Aorta (tissue), 5 donors: Measurements from ENCODE around the gene WDFY3. TPM values are rescaled to one million over a fixed set of nuclear protein-coding genes. Genes with fewer than 3 reads are reported as not detected.

Experiments
- ATAC-seq: fragments of 200-7000 bp; cut with Tn5 transposase; one replicate; pipeline ENCODE4 v1.9.1; 2022; ENCODE audit warnings: moderate library complexity; ENCODE audit not compliant: low FRiP score
- DNase-seq, 2 donors: peaks; one replicate each; pipeline ENCODE4 v3.0.0-alpha.2; 2020
- H3K27ac ChIP-seq, 2 donors: one replicate each; pipeline ENCODE4 v1.5.1; 2013; ENCODE audit warnings: low read length in 2 of 2, mild to moderate bottlenecking in 2 of 2, moderate library complexity in 2 of 2, control low read depth in 1 of 2, inconsistent platforms in 1 of 2, low read depth in 1 of 2
- H3K27me3 ChIP-seq, 2 donors: one replicate each; pipeline ENCODE4 v1.6.1; 2013; ENCODE audit warnings: control low read depth in 1 of 2, low read length in 1 of 2, mild to moderate bottlenecking in 1 of 2, moderate library complexity in 1 of 2; ENCODE audit not compliant: insufficient read depth in 2 of 2, control insufficient read depth in 1 of 2
- H3K36me3 ChIP-seq, 2 donors: one replicate each; pipeline ENCODE4 v1.6.1; 2013; ENCODE audit warnings: control low read depth in 1 of 2, low read length in 1 of 2, mild to moderate bottlenecking in 1 of 2; ENCODE audit not compliant: insufficient read depth in 2 of 2, control insufficient read depth in 1 of 2
- H3K4me1 ChIP-seq, 2 donors: one replicate each; pipeline ENCODE4 v1.6.1; 2013; ENCODE audit warnings: low read length in 2 of 2, control low read depth in 1 of 2, mild to moderate bottlenecking in 1 of 2, moderate library complexity in 1 of 2; ENCODE audit not compliant: insufficient read depth in 2 of 2, control insufficient read depth in 1 of 2
- H3K4me3 ChIP-seq, 2 donors: one replicate each; pipeline ENCODE4 v1.5.1; 2013; ENCODE audit warnings: low read length in 2 of 2, control low read depth in 1 of 2, mild to moderate bottlenecking in 1 of 2
- H3K9me3 ChIP-seq: one replicate; pipeline ENCODE4 v1.6.1; 2013; ENCODE audit warnings: mild to moderate bottlenecking, low read length; ENCODE audit not compliant: control insufficient read depth
- whole genome bisulfite sequencing, 2 donors: extraction: QIAGEN DNeasy Blood & Tissue Kit; methylation state at CpG; one replicate each; pipeline ENCODE4 v1.1.7; 2013; 5-methylcytosine and 5-hydroxymethylcytosine counted together
- intact Hi-C, 2 donors: fragments of 100-400 bp; cut with DNase I; formaldehyde crosslinking; loops; one replicate each; pipeline versions ENCODE4 v1.14.2 to v1.15.0; 2022
- polyA plus RNA-seq, 2 donors: library from polyadenylated mRNA; stranded (reverse); fragments of 200-250 nt; gene quantifications; one replicate each; pipeline ENCODE4 v1.2.3, GENCODE V29; 2013
- total RNA-seq, 2 donors: library from RNA; stranded (reverse); fragmentation: NEBNext Ultra II Directional; extraction: Animal tissue kit (Norgen Biotek cat#: 25700); gene quantifications; one replicate each; pipeline ENCODE4 v1.2.1, GENCODE V29; 2021
- donor health status: healthy with polysubstance abuse.
- donor health status: Bipolar disorder and iron deficiency.
- donor health status: DM: no; HTN: no; CAD: no.
- donor health status: DM: no; HTN: no; CAD: no.
- donor health status: DM: yes; HTN: yes; CAD: no.

The WDFY3 gene
- total and polyA plus RNA-seq, 4 donors, result 3.4 to 177 (median 69.5) TPM

DNA sequence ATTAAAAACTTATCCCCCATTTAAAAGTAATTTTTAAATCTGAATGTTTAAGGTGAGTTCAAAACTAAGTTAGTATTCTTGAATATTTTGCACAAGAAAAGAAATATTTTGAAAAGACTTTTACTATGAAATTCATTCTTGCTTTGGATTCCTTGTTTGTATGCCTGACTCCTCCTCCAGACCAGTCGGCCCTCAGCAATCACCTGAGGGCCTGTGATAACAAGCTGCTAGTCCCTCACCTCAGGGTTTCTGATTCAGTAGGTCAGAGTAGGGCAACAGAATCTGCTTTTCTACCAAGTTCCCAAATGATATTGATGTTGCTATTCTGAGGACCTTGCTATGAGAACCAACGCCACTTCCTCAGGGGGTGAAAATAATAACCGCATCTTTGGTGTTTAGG is 228.8 kb downstream of the WDFY3 start:
- H3K9me3 ChIP-seq, result no peaks in the 10 kb centered on the region
- H3K27ac ChIP-seq, result no peak overlapping the region
- DNase-seq (no peak), ATAC-seq (no peak)
- H3K27me3 ChIP-seq, result no peaks in the 10 kb centered on the region
- H3K4me1 ChIP-seq, result no peaks in the 10 kb centered on the region
- 79% methylated on average over 3 of the region's 3 CpGs for WGBS, 2 donors
- H3K36me3 ChIP-seq, result peaks cover 6 to 13% of the 10 kb centered on the region in 2 donors
- intact Hi-C loops, result no loop called here
- no peak overlapping the region for H3K4me3 ChIP-seq

DNA sequence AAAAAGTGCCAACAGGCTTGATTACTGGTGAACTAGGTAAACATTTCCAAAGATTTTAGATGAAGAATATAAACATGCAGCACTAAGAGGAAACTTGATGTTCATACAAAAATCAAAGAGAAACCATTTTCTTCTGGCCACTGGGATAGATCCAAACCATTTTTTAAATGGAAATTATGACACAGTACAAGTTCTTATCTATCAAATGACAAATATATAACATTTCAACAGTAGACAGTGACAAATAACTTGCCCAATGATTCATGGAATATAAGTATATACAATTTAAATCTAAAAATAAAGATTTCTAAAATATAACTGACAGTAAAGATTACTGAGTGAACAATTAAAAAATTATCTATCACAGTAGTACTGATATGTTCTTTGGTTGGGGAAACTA is 232.5 kb downstream of the WDFY3 start:
- Histone ChIP-seq H3K4me3 (no peak overlapping the region), H3K9me3 (no peaks in the 10 kb centered on the region), H3K4me1 (no peaks in the 10 kb centered on the region), H3K27ac (no peak overlapping the region), H3K36me3 (peaks cover 3 to 6% of the 10 kb centered on the region in 2 donors), H3K27me3 (no peaks in the 10 kb centered on the region)
- intact Hi-C loops, result no loop called here
- ATAC-seq (no peak), DNase-seq (no peak)

- no peak for DNase-seq
- no peak overlapping the region for H3K4me3 ChIP-seq
- H3K27ac ChIP-seq, result no peak overlapping the region
- intact Hi-C loops, result no loop called here
- no peak for ATAC-seq
- no peaks in the 10 kb centered on the region for H3K9me3 ChIP-seq
- 90 to 91% methylated on average over 13 of the region's 13 CpGs for WGBS, 2 donors
- peaks cover 3 to 6% of the 10 kb centered on the region in 2 donors for H3K36me3 ChIP-seq
- H3K4me1 ChIP-seq, result no peaks in the 10 kb centered on the region
- H3K27me3 ChIP-seq, result no peaks in the 10 kb centered on the region
These were observed 233.0 kb downstream of the WDFY3 start for GRCh38 chr4:84733343-84734033.

GRCh38 chr4:84730375-84730774 is 236.1 kb downstream of the WDFY3 start:
- H3K9me3 ChIP-seq, result no peaks in the 10 kb centered on the region
- H3K36me3 ChIP-seq, result peaks cover 0 to 5% of the 10 kb centered on the region in 2 donors
- no peak overlapping the region for H3K4me3 ChIP-seq
- H3K27me3 ChIP-seq, result no peaks in the 10 kb centered on the region
- no peak overlapping the region for H3K27ac ChIP-seq
- intact Hi-C loops, result no loop called here
- DNase-seq, result no peak
- ATAC-seq, result no peak
- H3K4me1 ChIP-seq, result no peaks in the 10 kb centered on the region

GRCh38 chr4:84727491-84727890 is 239.0 kb downstream of the WDFY3 start:
- intact Hi-C loops, result no loop called here
- H3K4me3 ChIP-seq, result no peak overlapping the region
- no peaks in the 10 kb centered on the region for H3K9me3 ChIP-seq
- ATAC-seq (no peak), DNase-seq (no peak)
- H3K27ac ChIP-seq, result no peak overlapping the region
- H3K36me3 ChIP-seq, result peaks cover 0 to 2% of the 10 kb centered on the region in 2 donors
- no peaks in the 10 kb centered on the region for H3K4me1 ChIP-seq
- H3K27me3 ChIP-seq, result no peaks in the 10 kb centered on the region
- 87 to 88% methylated on average over 1 of the region's 1 CpG for WGBS, 2 donors

- H3K27ac ChIP-seq, result no peak overlapping the region
- no peaks in the 10 kb centered on the region for H3K9me3 ChIP-seq
- peaks cover 1 to 2% of the 10 kb centered on the region in 2 donors for H3K36me3 ChIP-seq
- no peaks in the 10 kb centered on the region for H3K27me3 ChIP-seq
- H3K4me1 ChIP-seq, result no peaks in the 10 kb centered on the region
- WGBS, 2 donors, result 45 to 57% methylated on average over 2 of the region's 2 CpGs
- DNase-seq (no peak), ATAC-seq (no peak)
- intact Hi-C loops, result no loop called here
- H3K4me3 ChIP-seq, result no peak overlapping the region
These were observed 240.1 kb downstream of the WDFY3 start for GRCh38 chr4:84726356-84726755.

- no peaks in the 10 kb centered on the region for H3K9me3 ChIP-seq
- no peaks in the 10 kb centered on the region for H3K4me1 ChIP-seq
- intact Hi-C loops, result no loop called here
- DNase-seq, result no peak
- 79 to 86% methylated on average over 1 of the region's 1 CpG for WGBS, 2 donors
- no peak for ATAC-seq
- H3K27ac ChIP-seq, result no peak overlapping the region
- H3K27me3 ChIP-seq, result no peaks in the 10 kb centered on the region
- peaks cover 2 to 8% of the 10 kb centered on the region in 2 donors for H3K36me3 ChIP-seq
- H3K4me3 ChIP-seq, result no peak overlapping the region
These were observed 243.8 kb downstream of the WDFY3 start for GRCh38 chr4:84722720-84723119.

- no peak for ATAC-seq
- intact Hi-C loops, result no loop called here
- Histone ChIP-seq H3K27ac (no peak overlapping the region), H3K4me3 (no peak overlapping the region), H3K36me3 (peaks cover 0 to 8% of the 10 kb centered on the region in 2 donors), H3K27me3 (no peaks in the 10 kb centered on the region), H3K4me1 (no peaks in the 10 kb centered on the region), H3K9me3 (no peaks in the 10 kb centered on the region)
- no peak for DNase-seq
These were observed 247.4 kb downstream of the WDFY3 start for GRCh38 chr4:84719115-84719514.

DNA sequence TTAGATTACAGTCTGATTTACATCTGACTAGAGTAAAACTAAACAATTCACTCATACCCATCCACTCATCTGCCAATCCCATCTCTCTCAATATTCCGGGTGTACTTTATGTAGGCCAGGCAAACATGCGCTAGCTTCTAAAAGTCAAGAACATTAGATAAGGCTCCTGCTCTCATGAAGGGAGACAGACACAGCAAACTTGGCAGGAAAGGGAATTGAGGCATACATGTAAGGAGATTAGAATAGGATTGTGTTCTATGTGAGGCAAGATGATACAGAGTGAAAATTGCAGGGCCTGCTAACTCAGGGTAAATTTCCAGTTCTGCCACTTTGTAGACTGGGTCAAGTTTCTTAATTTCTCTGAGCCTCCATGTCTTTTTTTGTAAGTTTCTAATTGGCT is 247.8 kb downstream of the WDFY3 start:
- no peak for DNase-seq
- Histone ChIP-seq H3K9me3 (no peaks in the 10 kb centered on the region), H3K27me3 (no peaks in the 10 kb centered on the region), H3K27ac (no peak overlapping the region), H3K4me1 (no peaks in the 10 kb centered on the region), H3K4me3 (no peak overlapping the region), H3K36me3 (peaks cover 0 to 8% of the 10 kb centered on the region in 2 donors)
- intact Hi-C loops, result no loop called here
- WGBS, 2 donors, result 83 to 85% methylated on average over 2 of the region's 2 CpGs
- ATAC-seq, result no peak
